Omental fat pad (tissue), 4 donors: Measurements from ENCODE around the gene METTL14. TPM values are rescaled to one million over a fixed set of nuclear protein-coding genes. Genes with fewer than 3 reads are reported as not detected.
A peak's percentile ranks its signal among the peaks of the same experiment; 100 is the strongest.

Source experiments
- ATAC-seq: fragments of 150-250 bp; one replicate; pipeline ENCODE4 v1.9.1; 2016; ENCODE audit warnings: mild to moderate bottlenecking, moderate library complexity; ENCODE audit not compliant: low FRiP score
- DNase-seq: peaks from one replicate; pipeline ENCODE4 v3.0.0-alpha.2; 2019; ENCODE audit warnings: low spot score
- total RNA-seq, 4 donors: library from RNA; depleted of rRNA; stranded (reverse); fragments of >200 nt; gene quantifications; one replicate each; pipeline ENCODE4 v1.1.0, GENCODE V29; 2016
- TF ChIP-seq, protein P1 (sequence below), 3 donors: fragments of 450-650 bp; IDR thresholded peaks; one replicate each; pipeline ENCODE4 v1.5.1; 2016 to 2017; ENCODE audit warnings: antibody characterized with exemption in 3 of 3, mild to moderate bottlenecking in 3 of 3, moderate library complexity in 2 of 3

The METTL14 gene
- total RNA-seq, 4 donors from 2014 or later, result 24.4 to 67.8 (median 31.7) TPM

GRCh38 chr4:118753685-118754084 lies 68.5 kb downstream of the METTL14 start:
- TF ChIP-seq, protein P1, sequence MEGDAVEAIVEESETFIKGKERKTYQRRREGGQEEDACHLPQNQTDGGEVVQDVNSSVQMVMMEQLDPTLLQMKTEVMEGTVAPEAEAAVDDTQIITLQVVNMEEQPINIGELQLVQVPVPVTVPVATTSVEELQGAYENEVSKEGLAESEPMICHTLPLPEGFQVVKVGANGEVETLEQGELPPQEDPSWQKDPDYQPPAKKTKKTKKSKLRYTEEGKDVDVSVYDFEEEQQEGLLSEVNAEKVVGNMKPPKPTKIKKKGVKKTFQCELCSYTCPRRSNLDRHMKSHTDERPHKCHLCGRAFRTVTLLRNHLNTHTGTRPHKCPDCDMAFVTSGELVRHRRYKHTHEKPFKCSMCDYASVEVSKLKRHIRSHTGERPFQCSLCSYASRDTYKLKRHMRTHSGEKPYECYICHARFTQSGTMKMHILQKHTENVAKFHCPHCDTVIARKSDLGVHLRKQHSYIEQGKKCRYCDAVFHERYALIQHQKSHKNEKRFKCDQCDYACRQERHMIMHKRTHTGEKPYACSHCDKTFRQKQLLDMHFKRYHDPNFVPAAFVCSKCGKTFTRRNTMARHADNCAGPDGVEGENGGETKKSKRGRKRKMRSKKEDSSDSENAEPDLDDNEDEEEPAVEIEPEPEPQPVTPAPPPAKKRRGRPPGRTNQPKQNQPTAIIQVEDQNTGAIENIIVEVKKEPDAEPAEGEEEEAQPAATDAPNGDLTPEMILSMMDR (IDR thresholded peaks at IDR 0.05), result no peak
- DNase-seq, result no peak
- no peak for ATAC-seq

GRCh38 chr4:118754890-118755289 lies 69.7 kb downstream of the METTL14 start:
- ATAC-seq (peak; percentile 61), DNase-seq (no peak)
- TF ChIP-seq, protein P1 (IDR thresholded peaks at IDR 0.05), result no peak

- no peak for ATAC-seq
- no peak for DNase-seq
- TF ChIP-seq, protein P1 (IDR thresholded peaks at IDR 0.05), result no peak
Observed at GRCh38 chr4:118755438-118756226, 70.4 kb downstream of the METTL14 start.

GRCh38 chr4:118756429-118756828 lies 71.2 kb downstream of the METTL14 start:
- TF ChIP-seq, protein P1 (IDR thresholded peaks at IDR 0.05), result no peak
- DNase-seq (no peak), ATAC-seq (no peak)

DNA sequence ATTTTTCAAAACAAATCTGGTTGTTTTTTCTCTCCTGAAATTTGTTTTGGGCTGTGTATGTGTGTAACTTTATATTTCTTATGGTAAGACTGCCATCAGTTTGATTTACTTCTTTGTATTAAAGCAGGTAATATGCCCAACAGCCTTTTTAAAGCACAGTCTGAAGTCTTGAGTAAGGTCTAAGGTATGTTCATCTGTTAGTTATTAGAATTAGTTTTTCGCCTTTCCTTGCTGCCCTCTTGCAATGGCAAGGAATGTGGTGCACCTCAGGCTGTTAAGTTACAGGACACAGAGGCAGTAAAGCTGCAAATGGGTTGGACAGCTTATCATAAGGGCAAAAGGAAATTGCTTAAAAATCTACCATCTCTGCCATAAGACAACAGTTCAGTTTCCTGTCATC lies 71.8 kb downstream of the METTL14 start:
- ATAC-seq, result no peak

DNA sequence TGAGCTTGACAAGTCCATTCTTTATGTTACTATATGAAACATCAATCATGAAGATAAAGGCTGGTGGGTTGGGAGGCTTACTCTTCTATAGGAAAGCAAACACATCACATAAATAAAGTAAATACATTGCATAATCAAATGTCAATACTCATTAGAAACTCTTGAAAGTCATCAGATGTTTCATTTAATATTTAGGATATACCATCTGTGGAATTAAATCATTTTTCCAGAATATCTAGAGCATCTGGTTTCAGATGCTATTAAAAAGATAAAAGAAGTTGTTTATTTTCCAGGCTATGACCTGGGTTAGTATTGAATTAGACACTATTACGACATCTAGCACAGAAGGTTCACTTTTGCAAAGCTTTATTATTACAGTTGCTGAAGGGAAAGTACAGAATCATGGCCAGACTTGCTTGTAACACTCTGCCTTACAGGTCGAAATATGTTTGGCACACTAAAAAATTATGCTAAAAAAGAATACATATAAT lies 72.6 kb downstream of the METTL14 start:
- TF ChIP-seq, protein P1 (IDR thresholded peaks at IDR 0.05), result no peak
- ATAC-seq (peak; percentile 51), DNase-seq (no peak)

More for the DNA sequence above, 71.8 kb downstream of the METTL14 start:
- TF ChIP-seq, protein P1 (IDR thresholded peaks at IDR 0.05), result no peak
- DNase-seq, result no peak

DNA sequence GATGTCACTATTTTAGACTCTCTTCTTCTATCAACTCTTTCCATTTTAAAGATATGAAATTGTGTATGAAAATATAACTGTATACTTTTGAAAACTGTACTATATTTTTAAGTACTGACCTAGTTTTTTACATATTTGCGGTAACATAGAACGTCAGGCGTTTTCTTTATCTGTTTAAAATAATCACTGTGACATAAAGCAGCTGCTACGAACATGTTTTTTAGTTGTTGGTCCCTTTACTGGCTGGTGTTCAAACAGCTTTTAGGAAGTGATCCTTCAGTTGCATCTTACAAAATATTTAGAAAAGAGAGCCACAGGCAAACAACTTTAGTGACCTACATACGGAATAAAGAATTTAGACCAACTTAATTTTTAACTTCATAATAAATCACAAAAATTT lies 73.1 kb downstream of the METTL14 start:
- ATAC-seq, result no peak
- TF ChIP-seq, protein P1 (IDR thresholded peaks at IDR 0.05), result no peak
- no peak for DNase-seq
